Mesenchymal stem cell (in vitro differentiated cells and primary cell): ENCODE results near the gene FLNC.
A peak's percentile ranks its signal among the peaks of the same experiment; 100 is the strongest.

Experiments used
- DNase-seq: peaks from one replicate; pipeline ENCODE4 v3.0.0-alpha.2; 2013
- H2AFZ ChIP-seq: one replicate; pipeline ENCODE4 v1.6.1; 2013; ENCODE audit warnings: low read depth, mild to moderate bottlenecking, control low read depth, inconsistent platforms, low read length, moderate library complexity
- H2AK5ac ChIP-seq: 2 replicates; pipeline ENCODE4 v1.6.1; 2013; ENCODE audit warnings: low read length, moderate library complexity, mild to moderate bottlenecking, inconsistent platforms; ENCODE audit not compliant: severe bottlenecking
- H2BK120ac ChIP-seq: one replicate; pipeline ENCODE4 v1.6.1; 2013; ENCODE audit warnings: low read depth, mild to moderate bottlenecking, inconsistent platforms, low read length, moderate library complexity
- H2BK12ac ChIP-seq, 2 experiments: one replicate each; pipeline ENCODE4 v1.6.1; 2013; ENCODE audit warnings: inconsistent platforms in 2 of 2, low read length in 2 of 2, mild to moderate bottlenecking in 2 of 2, moderate library complexity in 2 of 2, control low read depth in 1 of 2
- H2BK15ac ChIP-seq: one replicate; pipeline ENCODE4 v1.6.1; 2013; ENCODE audit warnings: mild to moderate bottlenecking, low read depth, inconsistent platforms; ENCODE audit not compliant: poor library complexity, severe bottlenecking
- H2BK5ac ChIP-seq: 2 replicates; pipeline ENCODE4 v1.6.1; 2013; ENCODE audit warnings: low read depth, mild to moderate bottlenecking, low read length, control low read depth, inconsistent platforms; ENCODE audit not compliant: poor library complexity, severe bottlenecking
- H3K14ac ChIP-seq, 2 experiments: one replicate each; pipeline ENCODE4 v1.6.1; 2013; ENCODE audit warnings: inconsistent platforms in 2 of 2, low read length in 2 of 2, control low read depth in 1 of 2, mild to moderate bottlenecking in 1 of 2, moderate library complexity in 1 of 2
- H3K18ac ChIP-seq, 2 experiments: one replicate each; pipeline ENCODE4 v1.6.1; 2013; ENCODE audit warnings: inconsistent platforms in 2 of 2, low read length in 2 of 2, control low read depth in 1 of 2, low read depth in 1 of 2, mild to moderate bottlenecking in 1 of 2
- H3K23ac ChIP-seq, 2 experiments: one replicate each; pipeline ENCODE4 v1.6.1; 2013; ENCODE audit warnings: inconsistent platforms in 2 of 2, low read length in 2 of 2, mild to moderate bottlenecking in 2 of 2, moderate library complexity in 2 of 2, control low read depth in 1 of 2
- H3K27ac ChIP-seq: 2 replicates; pipeline ENCODE4 v1.5.1; 2013; ENCODE audit warnings: mild to moderate bottlenecking, moderate library complexity, low read length, control low read depth, inconsistent platforms; ENCODE audit not compliant: poor library complexity, severe bottlenecking
- H3K27me3 ChIP-seq, 2 experiments: 2 replicates each; pipeline versions ENCODE4 v1.6.1 to v1.7.0; 2013; ENCODE audit warnings: low read length in 2 of 2, mild to moderate bottlenecking in 2 of 2, moderate library complexity in 2 of 2, control low read depth in 1 of 2, inconsistent platforms in 1 of 2; ENCODE audit not compliant: control insufficient read depth in 1 of 2, insufficient read depth in 1 of 2
- H3K36me3 ChIP-seq, 2 experiments: 2 replicates each; pipeline versions ENCODE4 v1.6.1 to v1.7.0; 2013; ENCODE audit warnings: low read length in 2 of 2, control low read depth in 1 of 2, inconsistent platforms in 1 of 2, low read depth in 1 of 2, mild to moderate bottlenecking in 1 of 2; ENCODE audit not compliant: insufficient read depth in 2 of 2, control insufficient read depth in 1 of 2
- H3K4ac ChIP-seq, 2 experiments: one replicate each; pipeline ENCODE4 v1.6.1; 2013; ENCODE audit warnings: inconsistent platforms in 2 of 2, low read length in 2 of 2, mild to moderate bottlenecking in 2 of 2, moderate library complexity in 2 of 2, control low read depth in 1 of 2, low read depth in 1 of 2
- H3K4me1 ChIP-seq: 2 replicates; pipeline ENCODE4 v1.6.1; 2013; ENCODE audit warnings: low read depth, low read length, control low read depth; ENCODE audit not compliant: control insufficient read depth, insufficient read depth
- H3K4me2 ChIP-seq: 2 replicates; pipeline ENCODE4 v1.6.1; 2013; ENCODE audit warnings: low read length, mild to moderate bottlenecking, inconsistent platforms; ENCODE audit not compliant: poor library complexity, severe bottlenecking
- H3K4me3 ChIP-seq, 2 experiments: 2 replicates each; pipeline versions ENCODE4 v1.5.1 to v1.7.0; 2013; ENCODE audit warnings: low read length in 2 of 2, mild to moderate bottlenecking in 2 of 2, control low read depth in 1 of 2, low read depth in 1 of 2; ENCODE audit not compliant: insufficient read depth in 1 of 2
- H3K79me1 ChIP-seq: replicated peaks from 2 replicates; pipeline ENCODE4 v1.6.1; 2013; ENCODE audit warnings: mild to moderate bottlenecking, control low read depth, low read length, inconsistent platforms; ENCODE audit not compliant: poor library complexity, severe bottlenecking
- H3K9ac ChIP-seq: 2 replicates; pipeline ENCODE4 v1.7.0; 2013; ENCODE audit warnings: mild to moderate bottlenecking, low read length, moderate library complexity
- H3K9me3 ChIP-seq: 2 replicates; pipeline ENCODE4 v1.7.0; 2013; ENCODE audit warnings: mild to moderate bottlenecking, low read length; ENCODE audit not compliant: control insufficient read depth
- H4K8ac ChIP-seq: one replicate; pipeline ENCODE4 v1.6.1; 2013; ENCODE audit warnings: inconsistent platforms, mild to moderate bottlenecking, low read length, moderate library complexity
- H4K91ac ChIP-seq: one replicate; pipeline ENCODE4 v1.6.1; 2013; ENCODE audit warnings: mild to moderate bottlenecking, low read length, inconsistent platforms
- WGBS: methylation state at CpG from one replicate; pipeline ENCODE4 v1.1.7; 2013; ENCODE audit warnings: mixed read lengths; 5-methylcytosine and 5-hydroxymethylcytosine counted together

FLNC gene

DNA sequence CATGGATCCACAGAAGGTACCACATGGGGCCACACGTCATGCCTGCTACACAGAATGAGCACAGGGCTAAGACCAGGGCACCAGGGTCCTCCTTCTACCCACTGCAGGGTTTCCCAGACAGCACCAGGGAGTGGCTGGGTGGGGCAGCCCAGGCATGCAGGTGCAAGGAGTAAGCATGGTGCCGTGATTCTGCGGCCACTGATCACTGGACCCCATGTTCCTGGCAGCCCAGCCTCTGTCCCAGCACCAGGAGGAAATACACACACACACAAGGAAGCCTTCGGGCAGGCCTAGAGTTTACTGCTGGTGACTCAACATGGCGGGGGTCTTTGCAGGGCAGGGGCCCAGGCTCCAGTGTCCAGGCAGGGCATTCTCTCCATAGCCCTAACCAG, 46.4 kb downstream of the FLNC start:
- no peak for DNase-seq
- peaks cover 15 to 49% of the 10 kb centered on the region in 2 experiments for H3K27me3 ChIP-seq
- H3K79me1 ChIP-seq: no peaks in the 10 kb centered on the region
- H3K4ac ChIP-seq: no peak overlapping the region
- H2AFZ ChIP-seq: no peak overlapping the region
- H3K36me3 ChIP-seq: peaks cover 0 to 23% of the 10 kb centered on the region in 2 experiments
- H2BK12ac ChIP-seq: no peak overlapping the region
- H2BK5ac ChIP-seq: no peak overlapping the region
- H2AK5ac ChIP-seq: no peak overlapping the region
- H3K4me2 ChIP-seq: no peak overlapping the region
- H2BK15ac ChIP-seq: no peak overlapping the region
- H3K4me3 ChIP-seq: no peak overlapping the region
- no peak overlapping the region for H2BK120ac ChIP-seq
- WGBS: 79% methylated on average over 5 of the region's 5 CpGs
- no peak overlapping the region for H4K91ac ChIP-seq
- no peak overlapping the region for H3K23ac ChIP-seq
- peaks cover 10% of the 10 kb centered on the region for H3K4me1 ChIP-seq
- H3K14ac ChIP-seq: no peak overlapping the region
- no peak overlapping the region for H3K18ac ChIP-seq
- H3K9ac ChIP-seq: no peak overlapping the region
- no peak overlapping the region for H3K27ac ChIP-seq
- H4K8ac ChIP-seq: no peak overlapping the region
- H3K9me3 ChIP-seq: no peaks in the 10 kb centered on the region

DNA sequence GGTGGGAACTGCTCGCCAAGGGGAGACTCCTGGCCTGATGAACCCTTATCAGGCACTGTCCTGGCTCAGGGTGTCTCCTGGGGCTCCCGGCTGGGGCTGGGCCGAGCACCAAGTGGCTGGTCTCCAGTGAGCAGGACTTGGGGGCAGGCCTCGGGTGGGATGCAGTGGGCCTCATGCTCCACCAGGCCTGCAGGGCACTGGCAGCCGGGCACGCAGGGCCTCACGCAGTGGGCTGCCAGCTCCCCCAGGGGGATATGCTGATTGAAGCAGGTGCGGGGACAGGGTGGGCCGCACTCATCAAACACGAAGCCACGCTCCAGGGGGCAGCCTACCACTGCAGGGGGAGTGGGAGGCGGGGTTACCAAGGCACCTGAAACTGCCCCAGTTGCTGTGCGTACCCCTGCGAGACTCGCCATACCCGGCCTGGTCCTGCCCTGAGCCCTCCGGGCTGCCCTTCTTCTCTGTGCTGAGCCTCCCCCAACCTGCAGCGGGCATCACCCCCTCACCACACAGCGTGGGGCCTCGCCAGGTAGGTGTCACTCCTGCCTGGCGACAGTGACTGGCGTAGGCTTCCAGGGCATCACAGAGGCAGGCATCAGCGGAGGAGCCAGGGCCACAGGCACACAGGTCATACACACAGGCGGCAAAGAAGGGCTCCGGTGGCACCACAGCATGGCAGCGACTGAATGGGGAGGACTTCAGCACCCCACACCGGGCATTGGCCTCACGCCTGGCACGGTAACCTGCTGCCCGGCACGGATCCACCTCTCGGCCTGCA, 47.0 kb downstream of the FLNC start:
- Histone ChIP-seq H2AK5ac (no peak overlapping the region), H3K23ac (no peak overlapping the region), H3K4me2 (no peak overlapping the region), H2BK15ac (no peak overlapping the region), H2BK12ac (no peak overlapping the region), H3K9ac (no peak overlapping the region), H4K8ac (no peak overlapping the region), H3K36me3 (peaks cover 0 to 23% of the 10 kb centered on the region in 2 experiments), H3K9me3 (no peaks in the 10 kb centered on the region), H3K27ac (no peak overlapping the region), H3K4me3 (peak overlapping the region in 1 of 2 experiments; percentile 23), H3K27me3 (peaks cover 12 to 46% of the 10 kb centered on the region in 2 experiments), H3K14ac (no peak overlapping the region), H3K4me1 (peaks cover 10% of the 10 kb centered on the region), H3K4ac (no peak overlapping the region), H2AFZ (no peak overlapping the region), H3K79me1 (no peaks in the 10 kb centered on the region), H2BK120ac (no peak overlapping the region), H2BK5ac (no peak overlapping the region), H3K18ac (no peak overlapping the region), H4K91ac (no peak overlapping the region)
- no peak for DNase-seq
- 95% methylated on average over 32 of the region's 32 CpGs for WGBS

- Histone ChIP-seq H3K4ac (no peak overlapping the region), H2AFZ (no peak overlapping the region), H3K23ac (no peak overlapping the region), H3K18ac (no peak overlapping the region), H2BK15ac (no peak overlapping the region), H3K27ac (no peak overlapping the region), H3K9ac (no peak overlapping the region), H3K4me2 (no peak overlapping the region), H3K14ac (no peak overlapping the region), H3K4me3 (no peak overlapping the region), H2AK5ac (no peak overlapping the region), H2BK5ac (no peak overlapping the region), H2BK120ac (no peak overlapping the region), H3K36me3 (peaks cover 0 to 23% of the 10 kb centered on the region in 2 experiments), H3K79me1 (no peaks in the 10 kb centered on the region), H2BK12ac (no peak overlapping the region), H3K9me3 (no peaks in the 10 kb centered on the region), H3K27me3 (peaks cover 7 to 41% of the 10 kb centered on the region in 2 experiments), H3K4me1 (peaks cover 10% of the 10 kb centered on the region), H4K8ac (no peak overlapping the region), H4K91ac (no peak overlapping the region)
- 90% methylated on average over 3 of the region's 4 CpGs for WGBS
- DNase-seq: no peak
Observed at GRCh38 chr7:128877756-128878120, 47.5 kb downstream of the FLNC start.

- Histone ChIP-seq H2BK120ac (no peak overlapping the region), H2BK15ac (no peak overlapping the region), H4K91ac (no peak overlapping the region), H3K27ac (no peak overlapping the region), H3K27me3 (peaks cover 0 to 33% of the 10 kb centered on the region in 2 experiments), H3K18ac (no peak overlapping the region), H3K36me3 (peaks cover 0 to 23% of the 10 kb centered on the region in 2 experiments), H3K9ac (no peak overlapping the region), H3K79me1 (no peaks in the 10 kb centered on the region), H3K23ac (no peak overlapping the region), H2BK12ac (no peak overlapping the region), H3K9me3 (no peaks in the 10 kb centered on the region), H4K8ac (no peak overlapping the region), H3K4me3 (no peak overlapping the region), H3K4me2 (no peak overlapping the region), H3K4ac (no peak overlapping the region), H2AK5ac (no peak overlapping the region), H2AFZ (no peak overlapping the region), H2BK5ac (no peak overlapping the region), H3K4me1 (peaks cover 10% of the 10 kb centered on the region), H3K14ac (no peak overlapping the region)
- no peak for DNase-seq
- WGBS: 89% methylated on average over 14 of the region's 14 CpGs
Observed at GRCh38 chr7:128878226-128879105, 48.3 kb downstream of the FLNC start.
